NCI-H1930 (cell line): ENCODE results near the gene PCBP3.
"Not testable (repeated sequence)": the region's sequence is repeated elsewhere in the genome, so short reads cannot be mapped to it uniquely, and the experiment has no call there.

Experiments used
- DNase-seq, 2 experiments: peaks; one replicate each; lab custom pipeline; 2025; lab: John Stamatoyannopoulos, UW

Gene PCBP3

GRCh38 chr21:45613881-45614280 is 29.6 kb upstream of the PCBP3 start:
- DNase-seq: no peak

- DNase-seq: no peak
Observed at GRCh38 chr21:45615145-45615711, 28.3 kb upstream of the PCBP3 start.

GRCh38 chr21:45617021-45617921 is 26.3 kb upstream of the PCBP3 start:
- no peak for DNase-seq

DNA sequence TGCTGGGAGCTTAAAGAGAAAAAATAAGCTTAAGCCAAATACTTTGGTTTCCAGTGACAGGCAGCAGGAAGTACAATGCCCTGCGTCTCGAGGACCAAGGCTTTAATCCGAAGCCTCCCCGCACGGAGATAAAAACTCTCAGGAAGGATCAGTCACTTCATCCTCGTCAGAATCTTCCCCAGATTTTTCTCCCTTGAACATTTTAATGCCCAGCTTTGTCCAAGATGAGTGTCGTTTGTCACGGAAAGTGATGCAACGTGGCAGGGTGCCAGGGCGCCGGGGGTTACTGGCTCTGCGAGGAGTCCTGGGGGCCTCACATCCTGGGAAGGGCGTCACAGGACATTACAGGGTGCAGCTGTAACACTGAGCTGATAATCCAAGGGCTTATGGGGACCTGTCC is 25.2 kb upstream of the PCBP3 start:
- no peak for DNase-seq

DNA sequence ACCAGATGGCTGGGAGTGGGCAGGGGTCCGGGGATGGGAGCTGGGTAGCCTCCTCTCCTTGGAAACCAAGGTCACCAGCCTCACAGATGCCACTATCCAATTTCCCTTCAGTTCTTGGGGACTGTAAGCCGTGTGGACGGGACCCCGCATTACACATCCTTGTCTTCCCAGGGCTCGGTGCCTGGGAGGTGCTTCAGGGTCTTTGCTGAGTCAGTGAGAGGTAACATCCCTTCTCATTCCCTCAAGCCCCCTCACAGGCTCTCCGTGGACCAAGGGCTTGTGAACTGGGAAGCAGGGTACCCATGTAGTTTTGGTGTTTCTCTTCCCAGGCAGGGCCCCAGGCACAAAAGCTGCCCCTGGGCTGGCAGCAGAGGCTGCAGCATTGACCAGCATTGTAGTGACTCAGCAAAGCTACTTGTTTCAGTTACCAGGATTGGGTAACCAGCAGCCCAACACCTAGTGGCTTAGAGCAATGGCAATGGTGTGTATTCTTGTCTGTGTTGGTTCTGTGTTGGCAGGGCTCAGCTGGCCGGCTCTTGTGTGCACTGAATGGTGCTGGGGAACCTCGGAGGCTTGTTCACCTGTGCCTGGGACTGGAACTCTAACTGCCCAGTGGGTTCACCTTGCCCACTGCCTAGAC is 24.6 kb upstream of the PCBP3 start:
- DNase-seq: no peak

DNA sequence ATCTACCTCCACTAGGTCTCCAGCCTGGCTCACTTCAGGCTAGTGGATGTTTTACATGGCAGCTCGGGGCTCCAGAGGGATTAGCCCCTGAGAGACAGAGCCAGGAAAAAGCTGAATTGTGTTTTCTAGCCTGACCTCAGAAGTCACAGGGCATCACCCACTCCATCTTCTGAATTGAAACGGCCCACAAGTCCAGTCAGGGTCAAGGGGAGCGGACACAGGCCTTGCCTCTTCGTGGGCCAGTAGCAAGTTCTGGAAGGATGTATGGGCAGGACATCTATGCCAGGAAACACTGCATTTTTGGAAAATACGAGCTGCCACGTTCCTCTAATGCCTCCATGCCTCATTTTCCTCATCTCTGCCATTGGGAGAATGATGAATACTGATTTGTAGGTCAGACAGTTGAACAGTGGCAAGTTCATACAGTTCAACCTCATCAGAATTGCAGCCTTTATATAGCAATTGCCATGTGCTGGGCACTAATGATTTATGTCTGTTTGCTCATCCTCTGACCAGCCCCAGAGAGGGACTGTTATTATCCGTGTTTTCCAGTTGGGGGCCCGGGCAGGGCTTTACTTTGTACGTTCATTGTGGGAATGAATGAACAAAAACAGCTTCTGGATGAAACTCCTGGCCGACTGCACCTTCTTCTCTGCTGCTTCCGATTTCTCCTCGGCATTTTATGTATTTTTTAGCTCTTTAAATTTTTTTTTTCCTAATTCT is 23.2 kb upstream of the PCBP3 start:
- no peak for DNase-seq

DNA sequence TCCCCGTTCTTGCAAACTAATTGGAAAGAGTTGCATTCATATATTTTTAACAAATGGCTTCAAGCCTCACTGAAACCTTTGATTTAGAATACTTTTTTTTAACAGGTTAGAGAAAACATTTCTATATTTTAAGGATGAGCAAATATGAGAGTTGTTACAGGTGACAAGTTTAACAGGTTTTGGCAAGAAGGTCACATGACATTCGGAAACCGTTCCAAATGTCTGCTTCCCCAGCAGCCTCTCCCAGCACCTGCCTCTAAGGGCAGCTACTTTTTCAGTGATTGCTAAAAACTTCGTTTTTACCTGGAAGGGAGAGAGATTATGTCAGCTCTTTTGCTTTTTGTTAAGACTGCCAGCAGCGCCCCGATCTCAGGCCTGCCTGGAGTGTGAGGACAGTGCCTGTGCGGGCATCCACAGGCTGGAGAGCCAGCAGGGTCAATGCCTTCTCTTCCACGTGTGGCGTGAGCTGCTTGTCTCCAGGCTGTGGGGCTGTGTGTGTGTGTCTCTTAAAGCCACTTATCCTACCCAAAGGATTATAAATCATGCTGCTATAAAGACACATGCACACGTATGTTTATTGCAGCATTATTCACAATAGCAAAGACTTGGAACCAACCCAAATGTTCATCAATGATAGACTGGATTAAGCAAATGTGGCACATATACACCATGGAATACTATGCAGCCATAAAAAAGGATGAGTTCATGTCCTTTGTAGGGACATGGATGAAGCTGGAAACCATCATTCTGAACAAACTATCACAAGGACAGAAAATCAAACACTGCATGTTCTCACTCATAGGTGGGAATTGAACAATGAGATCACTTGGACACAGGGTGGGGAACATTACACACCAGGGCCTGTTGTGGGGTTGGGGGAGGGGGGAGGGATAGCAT is 21.8 kb upstream of the PCBP3 start:
- not testable (repeated sequence) for DNase-seq

DNA sequence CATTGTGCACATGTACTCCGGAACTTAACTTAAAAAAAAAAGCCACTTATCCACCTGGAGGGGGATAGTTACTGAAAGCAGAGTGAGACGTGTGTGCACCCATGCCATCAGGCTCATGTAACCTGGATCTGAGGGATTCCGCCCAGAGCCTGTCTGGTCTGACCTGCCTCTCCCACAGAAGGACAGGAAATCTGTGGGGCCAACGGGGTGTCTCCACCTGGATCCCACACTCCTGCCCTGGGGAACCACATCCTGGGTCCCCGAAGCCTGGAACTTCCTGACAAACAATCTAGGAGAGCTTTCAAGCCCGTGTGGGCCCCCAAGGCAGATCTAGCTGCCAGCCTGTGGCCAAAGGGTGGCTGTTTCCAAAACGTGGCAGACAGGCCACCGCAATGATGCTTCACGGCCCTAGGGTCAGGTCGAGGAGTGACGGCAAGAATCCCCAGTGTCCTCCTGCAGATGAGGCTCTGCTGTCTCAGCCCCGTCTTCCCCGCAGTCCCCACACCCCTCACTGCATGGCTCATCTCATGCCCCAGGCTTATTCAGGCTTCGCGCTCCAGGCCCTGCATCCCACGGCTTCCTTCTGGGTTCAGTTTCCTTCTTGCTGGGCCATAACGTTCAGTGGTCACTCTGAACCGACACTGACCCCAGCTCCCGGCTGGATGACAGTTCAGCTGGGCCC is 21.0 kb upstream of the PCBP3 start:
- no peak for DNase-seq

DNA sequence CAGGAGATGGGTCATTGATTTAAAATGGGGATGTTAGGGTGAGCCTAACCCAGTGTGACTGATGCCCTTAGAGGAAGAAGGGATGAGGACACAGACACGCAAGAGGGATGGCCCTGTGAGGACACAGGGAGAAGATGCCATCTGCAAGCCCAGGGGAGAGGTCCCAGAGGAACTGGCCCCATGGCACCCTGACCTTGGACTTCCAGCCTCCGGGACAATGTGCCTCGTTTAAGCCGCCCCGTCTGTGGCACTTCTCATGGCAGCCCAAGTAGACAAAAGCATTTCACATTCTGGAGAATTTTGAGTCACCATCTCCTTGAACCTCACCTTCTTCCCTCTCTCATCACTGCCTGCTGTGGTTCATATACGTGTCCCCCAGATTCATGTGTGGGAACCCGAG is 20.1 kb upstream of the PCBP3 start:
- DNase-seq: no peak

- not testable (repeated sequence) for DNase-seq
Observed at GRCh38 chr21:45626127-45626526, 17.4 kb upstream of the PCBP3 start.

DNA sequence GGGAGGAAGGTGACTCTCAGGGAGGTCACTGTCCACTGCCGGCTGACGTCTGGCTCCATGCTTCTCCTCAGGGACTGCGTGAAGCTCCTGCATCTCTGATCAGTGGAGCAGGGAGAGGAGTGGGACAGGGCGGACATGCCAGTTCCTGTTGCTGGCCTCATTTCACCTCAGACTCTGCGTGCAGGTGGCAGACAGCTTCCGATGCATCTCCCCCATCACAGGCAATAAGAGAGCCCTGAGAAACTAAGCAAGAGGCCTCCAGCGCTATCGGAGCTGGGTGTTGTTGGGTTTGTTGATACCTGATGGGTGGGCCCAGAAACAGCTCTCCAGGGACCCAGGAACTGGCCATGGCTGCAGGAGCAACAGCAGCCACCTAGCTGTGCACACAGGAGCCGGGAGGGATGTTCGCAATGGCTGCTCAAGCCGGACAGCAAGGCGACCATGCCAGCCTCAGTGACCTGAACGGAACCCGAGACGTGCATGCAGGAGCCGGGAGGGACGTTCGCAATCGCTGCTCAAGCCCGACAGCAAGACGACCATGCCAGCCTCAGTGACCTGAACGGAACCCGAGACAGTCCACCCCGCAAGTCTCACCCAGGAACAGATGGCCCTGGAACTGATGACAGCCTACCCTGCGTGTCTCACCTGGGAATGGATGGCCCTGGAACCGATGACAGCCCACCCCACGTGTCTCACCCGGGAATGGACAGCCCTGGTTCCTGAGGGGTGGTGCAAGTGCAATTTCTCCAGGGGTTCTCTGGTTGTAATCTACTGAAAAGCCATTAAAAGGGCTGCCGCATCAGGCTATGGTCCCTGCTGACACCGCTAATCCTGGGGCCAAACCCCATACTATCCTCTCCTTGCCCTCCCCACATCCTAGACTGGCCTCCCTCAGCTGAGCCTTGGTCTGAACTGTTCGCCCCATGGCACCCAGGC is 14.2 kb upstream of the PCBP3 start:
- DNase-seq: no peak

- DNase-seq: no peak
Observed at GRCh38 chr21:45630066-45630694, 13.3 kb upstream of the PCBP3 start.

GRCh38 chr21:45630876-45631275 is 12.6 kb upstream of the PCBP3 start:
- DNase-seq: no peak

GRCh38 chr21:45631540-45631939 is 12.0 kb upstream of the PCBP3 start:
- DNase-seq: no peak

- no peak for DNase-seq
Observed at GRCh38 chr21:45632160-45632559, 11.4 kb upstream of the PCBP3 start.

GRCh38 chr21:45632637-45633251 is 10.8 kb upstream of the PCBP3 start:
- no peak for DNase-seq

- no peak for DNase-seq
Observed at GRCh38 chr21:45634511-45635183, 8.9 kb upstream of the PCBP3 start.
